Stimulated activated CD4-positive, alpha-beta T cell treated with anti-CD3 and anti-CD28 coated beads, TNF-alpha, amount 100 ng/mL, for 24 hours (primary cell): ENCODE measurements around the gene KLHL29.

Experiments
- DNase-seq, 3 experiments: peaks; one replicate each; pipeline ENCODE4 v3.0.0-alpha.2; 2020; ENCODE audit warnings: low read depth in 3 of 3

Gene KLHL29

GRCh38 chr2:23614701-23615100 is 229.7 kb downstream of the KLHL29 start:
- DNase-seq: no peak

DNA sequence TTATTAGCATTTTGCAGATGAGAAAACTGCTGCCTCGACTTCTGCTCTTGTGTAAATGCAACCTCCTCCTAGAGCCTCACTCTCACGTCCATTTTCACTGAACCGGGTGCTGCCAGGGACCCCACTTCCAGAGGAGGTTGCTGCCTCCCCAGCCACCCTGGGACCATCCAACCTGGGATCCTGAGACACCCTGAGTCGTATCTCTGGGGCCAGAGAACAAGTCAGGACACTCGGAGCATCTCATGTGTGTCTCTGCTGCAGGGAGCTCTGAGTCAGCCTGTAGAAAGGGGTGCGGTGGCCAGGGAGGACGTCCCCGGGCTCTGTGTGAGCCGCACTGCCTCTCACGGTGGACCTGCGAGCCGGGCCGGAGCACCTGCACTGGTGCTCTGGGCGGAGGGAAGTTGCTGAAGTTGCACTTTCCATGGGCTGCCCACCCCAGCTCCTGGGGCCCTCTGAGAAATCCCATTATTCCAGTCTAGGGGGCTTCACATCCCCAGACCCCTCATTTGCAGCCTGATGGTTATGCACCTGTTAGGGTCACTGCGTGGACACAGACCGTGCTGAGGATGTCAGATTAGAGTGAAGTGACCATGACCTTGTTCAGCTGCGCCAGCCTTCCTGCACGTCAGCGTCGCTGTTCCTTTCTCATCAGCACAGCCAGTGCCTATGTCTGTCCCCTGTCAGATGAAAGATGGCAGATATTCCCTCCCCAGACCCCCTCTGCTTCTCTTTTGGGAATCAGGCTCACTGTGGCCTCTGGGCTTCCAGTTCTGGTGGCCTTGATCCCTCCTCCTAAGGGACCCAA is 230.4 kb downstream of the KLHL29 start:
- no peak for DNase-seq

GRCh38 chr2:23616630-23617029 is 231.7 kb downstream of the KLHL29 start:
- no peak for DNase-seq

DNA sequence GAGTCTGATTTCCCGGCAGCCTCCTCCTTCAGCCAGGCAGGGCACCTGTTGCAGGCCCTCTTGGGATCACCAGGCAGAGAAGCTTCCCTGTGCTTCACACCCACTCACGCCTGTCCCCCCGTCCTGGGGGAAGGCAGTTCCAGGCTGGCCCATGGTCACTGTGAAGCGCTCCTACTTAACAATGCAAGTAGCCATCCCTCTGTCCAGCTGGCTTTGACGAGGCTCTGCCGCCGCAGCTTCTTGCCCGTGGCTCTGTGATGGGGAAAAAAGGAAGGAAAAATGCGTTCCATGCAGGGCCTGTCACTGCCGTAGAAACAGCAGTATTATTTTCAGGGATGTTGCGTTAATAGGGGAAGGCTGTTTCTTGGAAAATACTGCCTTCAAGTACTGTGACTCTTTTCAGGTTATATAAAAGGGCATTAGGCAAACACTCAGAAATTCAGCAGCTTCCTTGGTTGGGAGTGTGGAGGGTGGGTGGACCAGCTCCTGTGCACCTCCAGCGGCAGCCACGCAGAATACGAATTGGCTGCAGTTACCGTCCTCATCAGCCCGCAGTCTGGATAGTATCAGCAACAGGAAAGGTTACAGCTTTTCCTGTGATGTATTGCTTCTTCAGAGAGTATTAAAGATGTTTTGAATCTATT is 232.3 kb downstream of the KLHL29 start:
- DNase-seq: no peak

GRCh38 chr2:23617811-23618215 is 232.8 kb downstream of the KLHL29 start:
- no peak for DNase-seq

DNA sequence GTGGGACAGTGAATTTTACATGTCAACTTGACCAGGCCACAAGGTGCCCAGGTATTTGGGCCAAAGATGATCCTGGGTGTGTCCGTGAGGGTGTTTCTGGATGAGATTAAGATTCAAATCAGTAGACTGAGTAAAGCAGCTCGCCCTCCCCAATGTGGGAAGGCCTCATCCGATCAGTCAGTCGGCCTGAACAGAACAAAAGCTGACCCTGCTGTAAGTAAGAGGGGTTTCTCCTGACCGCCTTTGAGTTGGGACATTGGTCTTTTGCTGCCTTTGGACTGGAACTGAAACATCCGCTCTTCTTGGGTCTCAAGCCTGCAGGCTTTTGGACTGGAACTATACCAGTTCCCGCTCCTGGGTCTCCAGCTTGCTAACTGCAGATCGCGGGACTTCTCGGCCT is 233.3 kb downstream of the KLHL29 start:
- no peak for DNase-seq

DNA sequence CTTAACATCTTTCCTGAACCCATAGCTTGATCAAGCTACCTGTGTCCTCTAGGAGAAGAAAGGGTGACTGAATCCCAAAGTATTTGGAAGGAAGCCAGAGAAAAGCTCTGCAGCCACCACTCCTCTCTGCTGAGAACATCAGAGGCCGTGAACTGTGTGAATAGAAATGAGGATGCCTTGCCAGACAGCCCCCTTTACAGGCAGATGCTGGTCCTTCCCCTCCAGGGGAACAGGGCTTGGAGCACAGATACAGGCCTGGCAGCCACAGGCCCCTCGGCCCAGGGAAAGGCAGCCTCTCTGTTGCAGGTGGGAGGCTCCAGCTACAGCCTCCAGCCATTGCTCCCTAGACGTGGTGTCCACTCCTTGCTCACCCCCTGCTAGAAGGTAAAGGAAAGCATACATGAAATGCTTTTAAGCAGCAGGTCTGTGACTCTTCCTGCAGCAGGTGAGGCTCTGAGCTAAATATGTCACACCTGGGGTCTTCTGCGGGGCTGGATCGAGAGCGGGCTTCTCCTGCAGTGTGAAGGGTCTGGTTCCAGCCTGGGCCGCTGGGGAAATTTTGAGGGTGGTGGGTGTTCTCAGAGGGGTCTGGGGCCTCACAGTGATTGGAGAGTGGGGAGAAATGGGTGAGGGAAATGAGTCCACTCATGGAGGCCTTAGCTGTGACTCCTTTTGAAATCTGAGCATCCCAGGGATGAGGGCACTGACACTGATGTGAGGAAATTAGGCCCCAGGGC is 234.0 kb downstream of the KLHL29 start:
- DNase-seq: no peak

DNA sequence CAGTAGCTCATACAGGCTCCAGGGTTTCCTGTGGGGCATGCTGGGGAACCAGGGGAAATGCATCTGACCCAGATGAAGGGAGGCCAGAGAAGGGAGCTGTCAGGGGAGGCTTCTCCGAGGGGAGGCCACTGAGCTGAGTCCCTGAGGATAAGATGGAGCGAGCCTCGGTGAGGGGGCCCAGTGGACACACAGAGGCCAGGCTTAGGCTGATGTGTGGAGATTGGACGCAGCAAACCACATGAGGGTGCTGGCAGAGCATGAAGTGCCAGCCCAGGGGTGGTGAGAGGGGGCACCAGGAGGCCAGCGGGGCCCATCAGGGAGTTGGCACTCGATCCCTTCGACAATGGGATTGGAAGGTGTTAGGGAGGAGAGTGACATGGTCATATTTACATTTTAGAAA is 235.0 kb downstream of the KLHL29 start:
- DNase-seq: no peak

DNA sequence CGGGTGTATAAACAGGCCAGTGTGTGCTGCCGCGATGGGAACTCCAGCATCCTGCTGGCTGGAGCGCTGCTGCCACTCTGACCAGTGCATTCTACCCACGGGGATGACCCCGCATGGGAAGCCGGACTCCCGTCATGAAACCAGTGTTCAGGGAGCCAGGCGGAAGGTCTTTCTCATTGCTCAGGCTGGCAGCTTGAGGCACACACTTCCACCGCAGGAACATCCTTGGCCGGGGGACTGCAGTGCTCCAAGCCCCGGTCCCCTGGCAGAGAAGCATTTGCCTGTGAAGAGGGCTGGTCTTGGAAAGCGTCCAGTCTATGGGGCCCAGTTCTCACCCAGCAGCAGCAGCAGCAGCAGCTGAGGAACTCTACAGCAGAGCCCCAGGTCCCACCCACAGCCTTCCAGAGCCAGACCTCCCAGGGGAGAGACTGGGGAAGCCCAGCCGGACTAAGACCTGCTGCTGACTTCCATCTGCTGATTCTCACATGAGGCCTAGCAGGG is 235.9 kb downstream of the KLHL29 start:
- DNase-seq: no peak

DNA sequence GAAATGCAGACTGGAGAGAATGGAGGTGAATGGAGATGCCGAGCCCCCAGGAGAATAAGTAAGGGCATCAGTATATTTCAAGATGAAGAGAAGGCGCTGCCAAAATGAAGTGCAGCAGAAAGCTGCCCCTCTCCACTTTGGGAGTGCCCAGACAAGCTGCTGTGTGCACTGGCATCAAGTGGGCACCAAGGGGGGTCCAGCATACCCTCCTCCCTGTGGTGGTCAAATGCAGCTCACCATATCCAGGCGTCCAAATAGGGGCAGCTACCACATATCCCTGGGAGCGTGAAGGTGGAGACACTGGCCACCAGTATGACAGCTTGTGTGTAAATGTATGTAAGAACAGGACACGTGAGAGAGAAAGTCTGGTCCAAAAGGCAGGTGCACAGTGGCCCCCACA is 236.6 kb downstream of the KLHL29 start:
- DNase-seq: no peak

- DNase-seq: no peak
Observed at GRCh38 chr2:23622466-23622865, 237.5 kb downstream of the KLHL29 start.

GRCh38 chr2:23622966-23623675 is 238.1 kb downstream of the KLHL29 start:
- no peak for DNase-seq

DNA sequence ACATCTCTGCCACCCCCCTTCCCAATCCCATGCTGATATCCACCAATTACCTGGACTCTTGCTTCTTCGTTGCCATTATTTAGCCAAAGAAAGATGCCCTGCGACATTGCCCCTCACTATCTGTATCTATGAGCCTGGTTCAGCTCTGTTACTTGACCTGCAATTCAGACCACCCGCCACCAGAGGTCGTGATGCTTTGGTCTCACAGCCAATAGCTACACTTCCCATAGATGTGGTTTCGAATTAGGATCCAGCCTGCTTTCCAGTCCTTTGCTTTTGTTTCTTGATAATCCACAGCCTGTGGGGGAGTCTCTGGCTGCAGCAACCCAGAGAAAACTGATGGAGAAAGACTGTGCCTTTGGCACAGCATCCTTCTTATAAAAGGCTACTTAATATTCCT is 239.4 kb downstream of the KLHL29 start:
- peak in 2 of 3 experiments; percentile 2 to 47 for DNase-seq

GRCh38 chr2:23624915-23625314 is 239.9 kb downstream of the KLHL29 start:
- no peak for DNase-seq

- no peak for DNase-seq
Observed at GRCh38 chr2:23625726-23626125, 240.7 kb downstream of the KLHL29 start.

GRCh38 chr2:23626701-23627230 is 241.8 kb downstream of the KLHL29 start:
- DNase-seq: no peak

GRCh38 chr2:23627236-23628009 is 242.4 kb downstream of the KLHL29 start:
- no peak for DNase-seq

- DNase-seq: no peak
Observed at GRCh38 chr2:23628926-23629771, 244.2 kb downstream of the KLHL29 start.

DNA sequence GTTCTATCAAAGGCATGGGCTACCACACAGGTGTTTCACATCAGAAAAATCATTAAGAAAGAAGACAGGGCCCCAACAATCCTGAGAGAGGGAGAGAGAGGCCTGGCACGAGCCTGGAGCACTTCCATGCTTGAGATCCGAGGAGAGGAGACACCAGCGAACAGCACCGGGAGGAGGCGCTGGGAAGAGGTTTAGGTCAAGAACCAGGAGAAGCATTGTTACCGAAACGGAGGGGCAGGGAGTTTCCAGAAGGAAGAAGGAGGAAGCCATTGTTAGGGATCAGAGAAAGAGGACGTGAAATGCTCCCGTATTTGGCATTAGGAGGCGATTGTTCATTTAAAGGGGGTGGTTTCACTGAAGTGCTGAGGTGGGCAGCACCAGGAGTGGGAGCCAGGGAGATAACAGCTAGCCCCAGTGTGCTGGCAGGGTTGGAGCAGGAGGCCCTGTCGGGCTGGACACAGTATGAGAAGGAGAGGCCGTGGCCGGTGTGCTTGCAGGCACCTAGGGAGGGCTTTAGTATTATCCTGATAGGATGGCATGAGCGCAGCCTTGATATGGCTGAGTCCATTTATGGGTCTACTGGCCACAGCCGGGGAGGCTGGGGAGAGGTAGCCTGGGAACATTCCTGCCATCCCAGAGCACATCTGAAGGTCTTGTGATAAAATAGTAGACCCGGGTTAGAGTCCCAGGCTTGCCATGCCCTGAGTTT is 244.9 kb downstream of the KLHL29 start:
- no peak for DNase-seq
